GM12891 (cell line): ENCODE data around the gene FXR1.
A peak's percentile ranks its signal among the peaks of the same experiment; 100 is the strongest.

Experiments
- PAX5 ChIP-seq: IDR thresholded peaks from 2 replicates; pipeline ENCODE4 v1.6.1; 2011; ENCODE audit warnings: low read length, moderate library complexity, mild to moderate bottlenecking; ENCODE audit not compliant: insufficient read depth, severe bottlenecking
- POLR2A ChIP-seq: IDR thresholded peaks from 2 replicates; pipeline ENCODE4 v1.6.1; 2011; ENCODE audit warnings: low read depth, low read length, control low read depth
- POLR2AphosphoS5 ChIP-seq: IDR thresholded peaks from 2 replicates; pipeline ENCODE4 v1.6.1; 2011; ENCODE audit warnings: low read depth, low read length, control low read depth
- POU2F2 ChIP-seq: IDR thresholded peaks from 2 replicates; pipeline ENCODE4 v1.6.1; 2011; ENCODE audit warnings: low read depth, mild to moderate bottlenecking, control low read depth, low read length, moderate library complexity
- SPI1 ChIP-seq: IDR thresholded peaks from 2 replicates; pipeline ENCODE4 v1.6.1; 2011; ENCODE audit warnings: low read depth, low read length, control low read depth
- TAF1 ChIP-seq: IDR thresholded peaks from 2 replicates; pipeline ENCODE4 v1.6.1; 2011; ENCODE audit warnings: low read depth, low read length, control low read depth

DNA sequence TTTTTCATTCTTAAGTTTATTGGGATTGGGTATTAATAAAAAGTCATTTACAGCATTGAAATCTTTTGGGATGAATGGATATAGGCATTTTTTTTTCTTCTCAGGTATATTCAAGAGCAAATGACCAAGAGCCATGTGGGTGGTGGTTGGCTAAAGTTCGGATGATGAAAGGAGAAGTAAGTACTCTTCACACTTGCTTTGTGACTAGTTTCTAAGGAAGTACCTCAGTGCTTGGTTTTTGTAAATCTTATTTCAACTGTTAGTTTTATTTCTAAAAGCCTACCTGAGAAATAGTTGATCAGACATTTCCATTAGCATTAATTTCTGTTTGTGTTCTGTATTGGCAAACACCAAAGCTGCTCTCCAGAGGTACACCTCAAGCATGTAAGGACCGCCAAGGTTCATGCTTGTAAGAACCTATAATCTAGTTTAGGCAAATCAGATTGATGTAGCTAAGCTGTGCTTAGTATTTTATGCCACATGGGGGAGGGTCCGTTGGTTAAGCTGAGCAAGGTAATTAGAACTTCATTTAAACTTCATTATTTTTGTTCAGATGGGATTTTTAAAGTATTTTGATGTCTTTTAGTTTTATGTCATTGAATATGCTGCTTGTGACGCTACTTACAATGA, 35.4 kb downstream of the FXR1 start:
- no peak for TF ChIP-seq POLR2AphosphoS5
- no peak for TF ChIP-seq POLR2A
- TF ChIP-seq POU2F2, result no peak
- no peak for TF ChIP-seq TAF1
- peak; percentile 12; the same call in 1 of the 2 replicates for TF ChIP-seq SPI1
- TF ChIP-seq PAX5, result no peak
